Measurements from ENCODE around the gene ZNF800.

ZNF800 gene

GRCh38 chr7:127348247-127348631 is 44.3 kb downstream of the ZNF800 start:
- no peak for DNase-seq (ENCODE audit: low read depth)

GRCh38 chr7:127347567-127348246 is 44.8 kb downstream of the ZNF800 start:
- no peak for DNase-seq (ENCODE audit: low read depth)

- DNase-seq (ENCODE audit: low read depth) = no peak
These were observed 45.8 kb downstream of the ZNF800 start for GRCh38 chr7:127346575-127347256.

GRCh38 chr7:127342596-127342995 is 49.9 kb downstream of the ZNF800 start:
- DNase-seq (ENCODE audit: low read depth) = no peak

GRCh38 chr7:127338122-127338521 is 54.4 kb downstream of the ZNF800 start:
- no peak for DNase-seq (ENCODE audit: low read depth)

- DNase-seq (ENCODE audit: low read depth) = no peak
These were observed 54.9 kb downstream of the ZNF800 start for GRCh38 chr7:127337581-127337980.

GRCh38 chr7:127336458-127336857 is 56.0 kb downstream of the ZNF800 start:
- no peak for DNase-seq (ENCODE audit: low read depth)

- no peak for DNase-seq (ENCODE audit: low read depth)
These were observed 59.6 kb downstream of the ZNF800 start for GRCh38 chr7:127332880-127333279.

- no peak for DNase-seq (ENCODE audit: low read depth)
These were observed 62.4 kb downstream of the ZNF800 start for GRCh38 chr7:127330070-127330469.

- no peak for DNase-seq (ENCODE audit: low read depth)
These were observed 69.5 kb downstream of the ZNF800 start for GRCh38 chr7:127322832-127323493.

- no peak for DNase-seq (ENCODE audit: low read depth)
These were observed 70.2 kb downstream of the ZNF800 start for GRCh38 chr7:127322351-127322750.

GRCh38 chr7:127320974-127321373 is 71.5 kb downstream of the ZNF800 start:
- no peak for DNase-seq (ENCODE audit: low read depth)

All from GM04503 (cell line).